Spleen (tissue), 7 donors: ENCODE measurements around the gene C14orf132.

ENCODE experiments used
- POLR2A ChIP-seq, 3 donors: fragments of 450-650 bp; IDR thresholded peaks; one replicate each; pipeline ENCODE4 v1.5.1; 2017; ENCODE audit warnings: antibody characterized with exemption in 3 of 3, mild to moderate bottlenecking in 1 of 3
- TF ChIP-seq, protein P1 (sequence below), 11 experiments: fragments of 200-600 bp in 7 of 11; fragments of 450-650 bp in 4 of 11; sonication (generic) in 4 of 11; IDR thresholded peaks in 8 of 11; conservative IDR thresholded peaks in 3 of 11; 1 replicate in 7 of 11; 2 replicates in 4 of 11; pipeline versions ENCODE4 v1.4.0 to v1.8.0; 2016 to 2021; ENCODE audit warnings: antibody characterized with exemption in 11 of 11, inconsistent platforms in 4 of 11, mild to moderate bottlenecking in 1 of 11
- donor health status: DM: no; HTN: no; CAD: no; lungs with moderate emphysema.
- donor health status: DM: no; HTN: no; CAD: no.
- donor health status: DM: no; HTN: no; CAD: no.

DNA sequence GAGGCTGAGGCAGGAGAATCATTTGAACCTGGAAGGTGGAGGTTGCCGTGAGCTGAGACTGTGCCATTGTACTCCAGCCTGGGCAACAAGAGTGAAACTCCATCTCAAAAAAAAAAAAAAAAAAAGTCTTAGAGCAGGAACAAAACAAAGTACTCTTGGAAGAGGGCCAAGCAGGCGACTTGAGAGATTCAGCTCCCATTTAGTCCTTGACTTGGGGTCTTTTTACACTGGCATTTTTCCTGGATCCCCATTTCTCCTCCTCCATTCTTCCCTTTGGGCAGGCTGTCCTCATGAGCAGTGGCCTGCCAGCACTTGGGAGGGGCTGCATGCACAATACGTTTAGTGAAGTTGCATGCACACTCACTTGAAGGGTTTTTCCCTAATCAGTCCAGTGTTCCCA lies 72.9 kb downstream of the C14orf132 start:
- TF ChIP-seq, protein P1, sequence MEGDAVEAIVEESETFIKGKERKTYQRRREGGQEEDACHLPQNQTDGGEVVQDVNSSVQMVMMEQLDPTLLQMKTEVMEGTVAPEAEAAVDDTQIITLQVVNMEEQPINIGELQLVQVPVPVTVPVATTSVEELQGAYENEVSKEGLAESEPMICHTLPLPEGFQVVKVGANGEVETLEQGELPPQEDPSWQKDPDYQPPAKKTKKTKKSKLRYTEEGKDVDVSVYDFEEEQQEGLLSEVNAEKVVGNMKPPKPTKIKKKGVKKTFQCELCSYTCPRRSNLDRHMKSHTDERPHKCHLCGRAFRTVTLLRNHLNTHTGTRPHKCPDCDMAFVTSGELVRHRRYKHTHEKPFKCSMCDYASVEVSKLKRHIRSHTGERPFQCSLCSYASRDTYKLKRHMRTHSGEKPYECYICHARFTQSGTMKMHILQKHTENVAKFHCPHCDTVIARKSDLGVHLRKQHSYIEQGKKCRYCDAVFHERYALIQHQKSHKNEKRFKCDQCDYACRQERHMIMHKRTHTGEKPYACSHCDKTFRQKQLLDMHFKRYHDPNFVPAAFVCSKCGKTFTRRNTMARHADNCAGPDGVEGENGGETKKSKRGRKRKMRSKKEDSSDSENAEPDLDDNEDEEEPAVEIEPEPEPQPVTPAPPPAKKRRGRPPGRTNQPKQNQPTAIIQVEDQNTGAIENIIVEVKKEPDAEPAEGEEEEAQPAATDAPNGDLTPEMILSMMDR (IDR thresholded peaks at IDR 0.05 in 8 of 11, conservative IDR thresholded peaks at IDR 0.05 in 3 of 11), result no peak
- TF ChIP-seq POLR2A (IDR thresholded peaks at IDR 0.05), result no peak
